SK-N-SH (cell line): ENCODE data around the gene MTFP1. TPM values are rescaled to one million over a fixed set of nuclear protein-coding genes. Genes with fewer than 3 reads are reported as not detected.

Experiments used
- CTCF ChIA-PET: fragments of 300-600, 350-600 bp; formaldehyde crosslinking; extraction: SDS; loops from one replicate; lab custom pipeline; 2021; lab: Yijun Ruan, JAX
- POLR2A ChIA-PET: fragments of 350-600 bp; sonication (Branson Sonifier 250); formaldehyde crosslinking; extraction: SDS; loops from one replicate; lab custom pipeline; 2020; ENCODE audit warnings: antibody characterized with exemption, inconsistent platforms; lab: Yijun Ruan, JAX
- DNase-seq: peaks from one replicate; pipeline ENCODE4 v3.0.0; 2012
- H2AFZ ChIP-seq: fragments of 200-600 bp; sonication (generic); 2 replicates; pipeline ENCODE4 v1.8.1; 2016; ENCODE audit warnings: antibody characterized with exemption, mild to moderate bottlenecking, low read depth
- H3F3A ChIP-seq: fragments of 200-600 bp; sonication (generic); replicated peaks from 2 replicates; pipeline ENCODE3; 2016; ENCODE audit warnings: antibody characterized with exemption, mild to moderate bottlenecking; ENCODE audit not compliant: insufficient read depth
- H3K27ac ChIP-seq, 2 experiments: fragments of 200-500 bp in 1 of 2; fragments of 200-600 bp in 1 of 2; sonication (Bioruptor generic) in 1 of 2; sonication (generic), shearing (Covaris generic) in 1 of 2; 2 replicates each; pipeline versions ENCODE4 v1.5.1 to v1.6.1; 2014 to 2016; ENCODE audit warnings: low read depth in 2 of 2, inconsistent platforms in 1 of 2, low read length in 1 of 2, mild to moderate bottlenecking in 1 of 2, mixed read lengths in 1 of 2
- H3K27me3 ChIP-seq: fragments of 200-600 bp; sonication (generic), shearing (Covaris generic); 2 replicates; pipeline ENCODE4 v1.6.1; 2016; ENCODE audit warnings: mixed run types; ENCODE audit not compliant: insufficient read depth
- H3K36me3 ChIP-seq, 2 experiments: fragments of 200-500 bp in 1 of 2; fragments of 200-600 bp in 1 of 2; sonication (Bioruptor generic) in 1 of 2; sonication (generic) in 1 of 2; replicated peaks in 1 of 2; 2 replicates each; pipeline versions ENCODE3 to v1.5.1; 2014 to 2016; ENCODE audit warnings: low read length in 1 of 2, mild to moderate bottlenecking in 1 of 2; ENCODE audit not compliant: insufficient read depth in 2 of 2, control insufficient read depth in 1 of 2
- H3K4me1 ChIP-seq, 2 experiments: fragments of 200-500 bp in 1 of 2; fragments of 200-600 bp in 1 of 2; sonication (Bioruptor generic) in 1 of 2; sonication (generic), shearing (Covaris generic) in 1 of 2; 2 replicates each; pipeline versions ENCODE4 v1.5.1 to v1.6.1; 2014 to 2016; ENCODE audit warnings: low read depth in 1 of 2, low read length in 1 of 2, mixed run types in 1 of 2; ENCODE audit not compliant: insufficient read depth in 2 of 2, control insufficient read depth in 1 of 2
- H3K4me2 ChIP-seq: fragments of 200-600 bp; sonication (generic), shearing (Covaris generic); 2 replicates; pipeline ENCODE4 v1.6.1; 2017; ENCODE audit warnings: mixed run types
- H3K4me3 ChIP-seq, 2 experiments: fragments of 200-500 bp in 1 of 2; fragments of 200-600 bp in 1 of 2; sonication (Bioruptor generic) in 1 of 2; sonication (generic), shearing (Covaris generic) in 1 of 2; 2 replicates each; pipeline versions ENCODE4 v1.5.1 to v1.8.1; 2014 to 2016; ENCODE audit warnings: low read depth in 2 of 2, inconsistent platforms in 1 of 2, low read length in 1 of 2, mild to moderate bottlenecking in 1 of 2, mixed read lengths in 1 of 2, moderate library complexity in 1 of 2
- H3K79me2 ChIP-seq: fragments of 200-600 bp; sonication (generic); 2 replicates; pipeline ENCODE4 v1.8.1; 2017; ENCODE audit warnings: mild to moderate bottlenecking; ENCODE audit not compliant: insufficient read depth
- H3K9ac ChIP-seq: fragments of 200-600 bp; sonication (generic); 2 replicates; pipeline ENCODE4 v1.6.1; 2017; ENCODE audit warnings: mixed run types
- H3K9me2 ChIP-seq: fragments of 200-600 bp; sonication (generic); 2 replicates; pipeline ENCODE4 v1.6.1; 2017; ENCODE audit warnings: mixed run types
- H3K9me3 ChIP-seq: fragments of 200-600 bp; sonication (generic); 2 replicates; pipeline ENCODE4 v1.6.1; 2017; ENCODE audit warnings: mixed run types, mild to moderate bottlenecking, moderate library complexity
- H4K20me1 ChIP-seq: fragments of 200-600 bp; sonication (generic); 2 replicates; pipeline ENCODE4 v1.6.1; 2017; ENCODE audit warnings: mild to moderate bottlenecking, mixed run types; ENCODE audit not compliant: insufficient read depth
- CHD2 ChIP-seq: fragments of 150-350 bp; IDR thresholded peaks from 2 replicates; pipeline ENCODE4 v1.6.1; 2018; ENCODE audit warnings: low read length; ENCODE audit not compliant: partially characterized antibody
- EP300 ChIP-seq, 2 experiments: IDR thresholded peaks; 2 replicates each; pipeline versions ENCODE4 v1.4.0 to v1.6.1; 2012; ENCODE audit warnings: borderline replicate concordance in 1 of 2, low read depth in 1 of 2, low read length in 1 of 2
- FOXJ3 ChIP-seq: sonication (generic); formaldehyde crosslinking; IDR thresholded peaks from 2 replicates; pipeline ENCODE4 v1.5.1; 2020; ENCODE audit warnings: mild to moderate bottlenecking, missing genetic modification reagents
- FOXM1 ChIP-seq: IDR thresholded peaks from 2 replicates; pipeline ENCODE4 v1.4.0; 2012; ENCODE audit warnings: low read depth, mild to moderate bottlenecking
- GABPA ChIP-seq: IDR thresholded peaks from 2 replicates; pipeline ENCODE4 v1.4.0; 2012; ENCODE audit warnings: low read depth, mild to moderate bottlenecking
- GATA2 ChIP-seq: sonication (generic); formaldehyde crosslinking; IDR thresholded peaks from 2 replicates; pipeline ENCODE4 v1.5.0; 2020; ENCODE audit warnings: mild to moderate bottlenecking, missing genetic modification reagents
- IRF3 ChIP-seq: fragments of 150-350 bp; IDR thresholded peaks from 2 replicates; pipeline ENCODE4 v1.6.1; 2016; ENCODE audit warnings: mild to moderate bottlenecking, low read depth, low read length
- MEF2A ChIP-seq: IDR thresholded peaks from 2 replicates; pipeline ENCODE4 v1.4.0; 2012; ENCODE audit warnings: low read depth, borderline replicate concordance
- NFIC ChIP-seq: IDR thresholded peaks from 2 replicates; pipeline ENCODE4 v1.4.0; 2012; ENCODE audit warnings: borderline replicate concordance
- PBX3 ChIP-seq: IDR thresholded peaks from 2 replicates; pipeline ENCODE4; 2012
- RCOR1 ChIP-seq: fragments of 150-350 bp; IDR thresholded peaks from 2 replicates; pipeline ENCODE4 v1.6.1; 2017; ENCODE audit warnings: antibody characterized with exemption, low read length
- REST ChIP-seq: IDR thresholded peaks from 2 replicates; pipeline ENCODE4 v1.6.1; 2012; ENCODE audit warnings: mild to moderate bottlenecking, low read depth, low read length, moderate library complexity
- TAF1 ChIP-seq: IDR thresholded peaks from 2 replicates; pipeline ENCODE4 v1.6.1; 2012; ENCODE audit warnings: low read depth, mild to moderate bottlenecking, low read length, moderate library complexity, borderline replicate concordance
- USF2 ChIP-seq: fragments of 150-350 bp; IDR thresholded peaks from 2 replicates; pipeline ENCODE4 v1.6.1; 2017; ENCODE audit warnings: antibody characterized with exemption, low read length, low read depth, borderline replicate concordance
- YY1 ChIP-seq: IDR thresholded peaks from 2 replicates; pipeline ENCODE4 v1.4.0; 2012; ENCODE audit warnings: low read depth, mild to moderate bottlenecking
- WGBS: methylation state at CpG from one replicate; pipeline ENCODE4 v1.1.6; 2017; ENCODE audit warnings: low lambda C conversion rate; 5-methylcytosine and 5-hydroxymethylcytosine counted together
- polyA plus RNA-seq, 3 experiments: library from polyadenylated mRNA; depleted of rRNA; stranded (reverse); fragments of >200 nt; gene quantifications; 2 replicates each; pipeline ENCODE4 v1.2.3, GENCODE V29; 2012

The MTFP1 gene
- polyA plus RNA-seq, 1 of the 3 experiments (the other 2 are of a cell fraction): 18.9 TPM

GRCh38 chr22:30471616-30472318, 46.2 kb downstream of the MTFP1 start, which contains the start of gene SEC14L3:
SEC14L3 (minus strand) TSS chr22:30472017; CDS start chr22:30471958, 59 bp downstream.
- H4K20me1 ChIP-seq: no peaks in the 10 kb centered on the region
- no peak for DNase-seq
- no peak within 1 kb of the TSS for H2AFZ ChIP-seq
- no peaks in the 10 kb centered on the region for H3K79me2 ChIP-seq
- no peaks in the 10 kb centered on the region for H3K36me3 ChIP-seq
- H3K4me1 ChIP-seq: no peaks in the 10 kb centered on the region
- H3K9me2 ChIP-seq: no peaks in the 10 kb centered on the region
- ChIA-PET POLR2A (no interaction called here), CTCF (interaction anchor here (5.4 kb wide), 1 partner anchor 13 kb away, joined by 28 read pairs; no protein-coding TSS in a partner anchor)
- no peak within 1 kb of the TSS for H3K4me2 ChIP-seq
- no peaks in the 10 kb centered on the region for H3F3A ChIP-seq
- WGBS: 50% methylated on average over 7 of the region's 13 CpGs
- H3K27ac ChIP-seq: no peak within 1 kb of the TSS
- no peak within 1 kb of the TSS for H3K9ac ChIP-seq
- H3K27me3 ChIP-seq: peaks cover 33% of the 10 kb centered on the region; the same call in 1 of the 2 replicates
- TF ChIP-seq TAF1: no peak
- no peak for TF ChIP-seq REST
- no peak for TF ChIP-seq FOXM1
- no peak for TF ChIP-seq RCOR1
- no peak for TF ChIP-seq USF2
- TF ChIP-seq GATA2 (CRISPR knock-in tag): no peak
- no peak for TF ChIP-seq YY1
- no peak for TF ChIP-seq PBX3
- no peak for TF ChIP-seq FOXJ3
- no peak for TF ChIP-seq MEF2A
- no peak for TF ChIP-seq CHD2
- TF ChIP-seq IRF3: no peak
- no peak for TF ChIP-seq EP300 (IDR thresholded peaks at IDR 0.05; ENCODE audit: borderline replicate concordance in 1 of 2, low read depth in 1 of 2, low read length in 1 of 2)
- no peak for TF ChIP-seq NFIC
- no peak for TF ChIP-seq GABPA
- H3K9me3 ChIP-seq: no peaks in the 10 kb centered on the region
- H3K4me3 ChIP-seq: no peak within 1 kb of the TSS
